ENCODE measurements around the gene OTUD7B. TPM values are rescaled to one million over a fixed set of nuclear protein-coding genes. Genes with fewer than 3 reads are reported as not detected.

OTUD7B gene
- total RNA-seq, 2 experiments from 2014 or later, result 16.1 to 17.3 TPM

DNA sequence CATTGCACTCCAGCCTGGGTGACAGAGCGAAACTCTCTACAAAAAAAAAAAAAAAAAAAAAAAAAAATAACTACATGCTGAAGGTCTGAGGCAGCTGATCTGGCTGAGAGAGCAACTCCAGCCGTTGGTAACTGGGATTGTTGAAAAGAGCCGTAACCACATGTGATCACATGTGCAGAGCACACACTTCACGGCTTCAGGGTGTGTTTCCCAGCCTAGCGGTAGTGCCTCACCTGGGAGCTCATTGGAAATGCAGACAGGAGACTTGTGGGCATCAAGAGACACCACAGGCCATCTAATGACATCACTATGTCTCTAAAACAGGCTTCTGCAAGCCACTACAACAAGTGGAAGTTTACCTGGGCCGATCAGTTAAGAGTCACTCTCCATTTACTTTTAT, 11.8 kb upstream of the OTUD7B start:
- POLR2A ChIA-PET, result interaction anchor here (1.2 kb wide), 1 partner anchor 13 kb away, joined by 3 read pairs; no protein-coding TSS in a partner anchor
- TF ChIP-seq CTCF (IDR thresholded peaks at IDR 0.05), result no peak
- DNase-seq (no peak), ATAC-seq (no peak)
- no peaks in the 10 kb centered on the region for H3K4me1 Mint-ChIP-seq (ENCODE audit: low read depth)
- no peaks in the 10 kb centered on the region for H3K36me3 Mint-ChIP-seq (ENCODE audit: low read depth)
- peaks cover 7% of the 10 kb centered on the region for H3K27me3 Mint-ChIP-seq
- no peak overlapping the region for H3K27ac Mint-ChIP-seq
- CTCF ChIA-PET, result interaction anchor here (1.7 kb wide), 1 partner anchor 165 kb away, joined by 4 read pairs; no protein-coding TSS in a partner anchor
- H3K4me3 Mint-ChIP-seq, result no peak overlapping the region
- intact Hi-C loops (cut with micrococcal nuclease), result no loop called here
- no peaks in the 10 kb centered on the region for H3K9me3 Mint-ChIP-seq

DNA sequence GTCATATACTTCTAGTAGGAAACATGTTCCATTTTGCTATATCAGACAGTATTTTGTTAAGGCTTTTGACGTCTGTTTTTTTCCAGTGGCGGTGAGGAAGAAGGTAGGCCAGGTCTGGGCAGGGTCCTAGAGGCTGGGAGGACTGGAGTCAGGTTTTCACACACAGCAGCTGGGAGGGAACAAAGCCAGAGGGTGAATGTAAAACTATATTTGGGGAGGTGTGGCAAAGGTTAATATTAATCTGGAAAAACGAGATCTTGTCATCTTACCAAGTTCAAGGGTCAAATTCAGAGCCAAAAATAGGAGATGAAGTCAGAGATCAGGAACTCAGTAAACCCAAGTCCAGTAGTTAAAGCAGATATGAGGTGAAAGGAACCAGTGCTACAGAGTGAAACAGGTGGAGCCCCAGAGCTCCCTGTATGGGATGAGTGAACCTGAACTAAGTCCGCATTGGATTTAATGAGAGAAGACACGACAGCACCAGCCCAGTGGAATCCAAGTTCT, 10.7 kb upstream of the OTUD7B start:
- peaks cover 7% of the 10 kb centered on the region for H3K27me3 Mint-ChIP-seq
- no peak for TF ChIP-seq CTCF (IDR thresholded peaks at IDR 0.05)
- no peaks in the 10 kb centered on the region for H3K4me1 Mint-ChIP-seq (ENCODE audit: low read depth)
- POLR2A ChIA-PET, result interaction anchor here (1.2 kb wide), 1 partner anchor 12 kb away, joined by 3 read pairs; no protein-coding TSS in a partner anchor
- H3K4me3 Mint-ChIP-seq, result no peak overlapping the region
- no peaks in the 10 kb centered on the region for H3K36me3 Mint-ChIP-seq (ENCODE audit: low read depth)
- no peaks in the 10 kb centered on the region for H3K9me3 Mint-ChIP-seq
- ATAC-seq, result no peak
- intact Hi-C loops (cut with micrococcal nuclease), result no loop called here
- CTCF ChIA-PET, result interaction anchor here (1.0 to 1.1 kb wide), 2 partner anchors 8 to 59 kb away, joined by 3 read pairs; no protein-coding TSS in a partner anchor
- no peak overlapping the region for H3K27ac Mint-ChIP-seq
- DNase-seq, result no peak

- ATAC-seq (no peak), DNase-seq (no peak)
- no peak for TF ChIP-seq CTCF (IDR thresholded peaks at IDR 0.05)
- H3K4me3 Mint-ChIP-seq, result no peak overlapping the region
- H3K4me1 Mint-ChIP-seq (ENCODE audit: low read depth), result no peaks in the 10 kb centered on the region
- no peak overlapping the region for H3K27ac Mint-ChIP-seq
- CTCF ChIA-PET, result no interaction called here
- H3K27me3 Mint-ChIP-seq, result peaks cover 7% of the 10 kb centered on the region
- POLR2A ChIA-PET, result no interaction called here
- H3K36me3 Mint-ChIP-seq (ENCODE audit: low read depth), result no peaks in the 10 kb centered on the region
- intact Hi-C loops (cut with micrococcal nuclease), result no loop called here
- H3K9me3 Mint-ChIP-seq, result no peaks in the 10 kb centered on the region
Observed at GRCh38 chr1:150020711-150021110, 10.2 kb upstream of the OTUD7B start.

GRCh38 chr1:150018165-150018564, 7.6 kb upstream of the OTUD7B start:
- no peak for ATAC-seq
- H3K36me3 Mint-ChIP-seq (ENCODE audit: low read depth), result no peaks in the 10 kb centered on the region
- DNase-seq, result no peak
- no peak overlapping the region for H3K27ac Mint-ChIP-seq
- CTCF ChIA-PET, result interaction anchor here (2.1 kb wide), 1 partner anchor 56 kb away, joined by 7 read pairs; no protein-coding TSS in a partner anchor
- intact Hi-C loops (cut with micrococcal nuclease), result no loop called here
- no peaks in the 10 kb centered on the region for H3K27me3 Mint-ChIP-seq
- no peak overlapping the region for H3K4me3 Mint-ChIP-seq
- no peaks in the 10 kb centered on the region for H3K9me3 Mint-ChIP-seq
- H3K4me1 Mint-ChIP-seq (ENCODE audit: low read depth), result no peaks in the 10 kb centered on the region
- TF ChIP-seq CTCF (IDR thresholded peaks at IDR 0.05), result no peak
- POLR2A ChIA-PET, result interaction anchor here (1.6 kb wide), 1 partner anchor 9 kb away, joined by 3 read pairs; no protein-coding TSS in a partner anchor

DNA sequence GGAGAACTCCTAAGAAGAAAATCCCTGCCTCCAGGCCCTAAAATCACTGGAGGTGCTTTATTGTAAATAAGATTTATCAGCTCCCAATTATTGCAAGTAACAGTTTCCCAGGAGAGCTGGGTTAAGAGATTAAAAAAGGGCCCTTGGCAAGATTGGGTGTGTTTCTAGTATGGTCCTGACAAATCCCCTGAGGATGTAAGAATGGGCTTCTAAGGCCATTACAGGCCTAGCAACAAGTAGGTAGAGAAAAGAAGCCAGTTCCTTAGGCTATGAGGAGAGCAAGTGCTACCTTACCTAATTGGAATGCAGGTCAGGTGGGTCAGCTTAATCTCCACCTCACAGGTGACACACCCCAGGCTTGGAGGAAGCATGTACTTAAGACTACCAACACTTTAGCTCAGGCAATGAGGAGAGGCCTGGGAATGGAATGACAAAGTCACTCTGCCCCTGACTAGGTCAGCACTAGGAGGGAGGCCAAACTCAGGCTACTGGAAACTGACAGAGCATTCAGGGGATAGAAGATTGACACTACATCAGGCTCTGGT, 6.8 kb upstream of the OTUD7B start:
- H3K4me1 Mint-ChIP-seq (ENCODE audit: low read depth), result no peaks in the 10 kb centered on the region
- H3K4me3 Mint-ChIP-seq, result no peak overlapping the region
- no peaks in the 10 kb centered on the region for H3K27me3 Mint-ChIP-seq
- H3K9me3 Mint-ChIP-seq, result no peaks in the 10 kb centered on the region
- intact Hi-C loops (cut with micrococcal nuclease), result no loop called here
- ATAC-seq, result no peak
- POLR2A ChIA-PET, result interaction anchor here (0.8 to 1.6 kb wide), 2 partner anchors 8 to 130 kb away, joined by 3 read pairs; a partner anchor contains a TSS
- DNase-seq, result no peak
- H3K36me3 Mint-ChIP-seq (ENCODE audit: low read depth), result no peaks in the 10 kb centered on the region
- no peak for TF ChIP-seq CTCF (IDR thresholded peaks at IDR 0.05)
- CTCF ChIA-PET, result interaction anchor here (2.1 kb wide), 1 partner anchor 55 kb away, joined by 7 read pairs; no protein-coding TSS in a partner anchor
- no peak overlapping the region for H3K27ac Mint-ChIP-seq

Data from activated CD8-positive, alpha-beta T cell treated with anti-CD3 and anti-CD28 coated beads for 36 hours (primary cell).